Body of pancreas (tissue), 4 donors: ENCODE data around the gene PHACTR3. TPM values are rescaled to one million over a fixed set of nuclear protein-coding genes. Genes with fewer than 3 reads are reported as not detected.
A peak's percentile ranks its signal among the peaks of the same experiment; 100 is the strongest.

Experiments used
- ATAC-seq: fragments of 150-250 bp; one replicate; pipeline ENCODE4 v1.9.1; 2016
- DNase-seq, 4 donors: peaks; one replicate each; pipeline ENCODE4 v3.0.0-alpha.2; 2019
- H3K27ac ChIP-seq, 4 donors: fragments of 200-600 bp; sonication (generic); 1 replicate in 3 of 4; 2 replicates in 1 of 4; pipeline versions ENCODE4 v1.5.1 to v1.6.1; 2016 to 2019; ENCODE audit warnings: mild to moderate bottlenecking in 1 of 4, mixed read lengths in 1 of 4, moderate library complexity in 1 of 4
- H3K27me3 ChIP-seq, 2 donors: fragments of 200-600 bp; sonication (generic); one replicate each; pipeline ENCODE4 v1.6.0; 2016; ENCODE audit warnings: mild to moderate bottlenecking in 1 of 2
- H3K36me3 ChIP-seq, 2 donors: fragments of 200-600 bp; sonication (generic); replicated peaks in 1 of 2; 2 replicates each; pipeline ENCODE4 v1.5.1; 2016; ENCODE audit warnings: low read depth in 2 of 2; ENCODE audit not compliant: insufficient read depth in 1 of 2
- H3K4me1 ChIP-seq: fragments of 200-600 bp; sonication (generic); one replicate; pipeline ENCODE4 v1.6.0; 2016
- H3K4me3 ChIP-seq, 2 donors: fragments of 200-600 bp; sonication (generic); 1 replicate in 1 of 2; 2 replicates in 1 of 2; pipeline ENCODE4 v1.5.1; 2016 to 2019
- H3K9me3 ChIP-seq, 3 donors: fragments of 200-600 bp; sonication (generic); 1 replicate in 2 of 3; 2 replicates in 1 of 3; pipeline ENCODE4 v1.5.1; 2016
- CTCF ChIP-seq, 7 experiments: fragments of 450-650 bp in 4 of 7; fragments of 200-600 bp in 3 of 7; sonication (generic) in 3 of 7; IDR thresholded peaks; one replicate each; pipeline ENCODE4 v1.5.1; 2016 to 2019; ENCODE audit warnings: antibody characterized with exemption in 7 of 7
- POLR2A ChIP-seq, 3 donors: fragments of 450-650 bp; IDR thresholded peaks; one replicate each; pipeline ENCODE4 v1.6.1; 2016; ENCODE audit warnings: antibody characterized with exemption in 3 of 3, mild to moderate bottlenecking in 2 of 3
- WGBS, 2 donors: methylation state at CpG; one replicate each; pipeline ENCODE4 v1.1.5; 2017; 5-methylcytosine and 5-hydroxymethylcytosine counted together
- intact Hi-C: fragments of 100-400 bp; cut with DNase I; formaldehyde crosslinking; loops from one replicate; pipeline ENCODE4 v1.15.1; 2023
- total RNA-seq, 2 donors: library from RNA; depleted of rRNA; stranded (reverse); fragments of >200 nt; gene quantifications; one replicate each; pipeline ENCODE4 v1.1.0, GENCODE V29; 2016

Gene PHACTR3
- total RNA-seq, 2 donors from 2014 or later: 0.52 to 0.66 TPM

DNA sequence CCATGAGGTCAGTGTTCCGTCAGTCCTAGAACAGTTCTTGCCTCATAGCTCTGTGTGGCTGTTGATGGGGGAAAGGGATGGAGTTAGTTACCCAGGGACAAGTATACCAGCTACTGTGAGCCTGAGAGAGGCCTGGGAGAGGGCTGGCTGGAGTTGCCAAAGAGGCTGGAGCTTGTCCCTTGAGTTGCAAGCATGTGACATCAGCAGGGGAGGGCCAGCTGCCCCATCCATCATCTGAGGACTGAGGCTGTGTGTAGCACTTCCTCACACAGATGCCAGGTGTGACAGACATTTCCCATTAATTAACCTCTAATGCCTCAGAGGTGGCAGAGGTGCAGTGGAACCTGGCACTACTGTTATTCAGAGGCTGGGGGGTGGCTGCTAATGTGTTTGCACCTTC lies 131.6 kb downstream of the PHACTR3 start:
- ATAC-seq (peak; percentile 56), DNase-seq (peak in 3 of 4 donors; percentile 31 to 39 (median 34))
- no peaks in the 10 kb centered on the region for H3K9me3 ChIP-seq
- 38 to 45% methylated on average over 1 of the region's 1 CpG for WGBS, 2 donors
- no peaks in the 10 kb centered on the region for H3K27me3 ChIP-seq
- TF ChIP-seq POLR2A (IDR thresholded peaks at IDR 0.05) (no peak), CTCF (IDR thresholded peaks at IDR 0.05) (no peak)
- no peak overlapping the region for H3K4me3 ChIP-seq
- no peaks in the 10 kb centered on the region for H3K36me3 ChIP-seq
- no peak overlapping the region for H3K27ac ChIP-seq
- peaks cover 4% of the 10 kb centered on the region for H3K4me1 ChIP-seq
- intact Hi-C loops: no loop called here

- H3K36me3 ChIP-seq: no peaks in the 10 kb centered on the region
- no peaks in the 10 kb centered on the region for H3K27me3 ChIP-seq
- H3K9me3 ChIP-seq: no peaks in the 10 kb centered on the region
- DNase-seq (no peak), ATAC-seq (no peak)
- H3K27ac ChIP-seq: no peak overlapping the region
- no peak for TF ChIP-seq CTCF (IDR thresholded peaks at IDR 0.05)
- TF ChIP-seq POLR2A (IDR thresholded peaks at IDR 0.05): no peak
- H3K4me3 ChIP-seq: no peak overlapping the region
- WGBS, 2 donors: 39 to 60% methylated on average over 4 to 10 of the region's 10 CpGs
- peaks cover 4% of the 10 kb centered on the region for H3K4me1 ChIP-seq
- intact Hi-C loops: no loop called here
Observed at GRCh38 chr20:59736366-59736765, 132.0 kb downstream of the PHACTR3 start.

- Histone ChIP-seq H3K36me3 (no peaks in the 10 kb centered on the region), H3K4me3 (no peak overlapping the region), H3K27me3 (no peaks in the 10 kb centered on the region), H3K9me3 (no peaks in the 10 kb centered on the region), H3K27ac (no peak overlapping the region), H3K4me1 (peaks cover 4% of the 10 kb centered on the region)
- intact Hi-C loops: no loop called here
- WGBS, 2 donors: 53 to 55% methylated on average over 16 of the region's 16 CpGs
- no peak for DNase-seq
- ATAC-seq: no peak
- no peak for TF ChIP-seq CTCF (IDR thresholded peaks at IDR 0.05)
- TF ChIP-seq POLR2A (IDR thresholded peaks at IDR 0.05): no peak
Observed at GRCh38 chr20:59737073-59737666, 132.8 kb downstream of the PHACTR3 start.

DNA sequence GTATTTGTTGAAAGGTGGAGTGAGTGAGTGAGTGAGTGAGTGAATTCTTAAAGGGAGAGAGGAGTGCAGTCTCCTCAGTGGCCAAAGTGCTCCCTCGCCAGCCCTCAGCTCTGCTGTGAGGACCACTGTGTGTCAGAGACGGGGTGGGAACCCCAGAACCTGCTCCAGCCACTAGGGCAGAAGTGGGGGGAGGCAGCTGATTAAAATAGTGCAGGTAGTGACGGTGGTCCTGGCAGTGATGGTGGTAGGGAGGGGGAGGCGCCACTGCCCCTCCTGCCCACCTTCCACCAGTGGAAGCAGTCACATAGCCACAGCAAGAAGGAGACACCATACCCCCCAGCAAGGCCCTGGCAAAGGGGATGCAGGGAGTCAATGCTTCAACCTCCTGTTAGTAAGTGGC lies 133.5 kb downstream of the PHACTR3 start:
- Histone ChIP-seq H3K36me3 (no peaks in the 10 kb centered on the region), H3K27me3 (no peaks in the 10 kb centered on the region), H3K4me1 (peaks cover 4% of the 10 kb centered on the region), H3K4me3 (no peak overlapping the region), H3K27ac (no peak overlapping the region), H3K9me3 (no peaks in the 10 kb centered on the region)
- ATAC-seq (no peak), DNase-seq (no peak)
- intact Hi-C loops: no loop called here
- TF ChIP-seq POLR2A (IDR thresholded peaks at IDR 0.05): no peak
- TF ChIP-seq CTCF (IDR thresholded peaks at IDR 0.05): no peak
- WGBS, 2 donors: 22 to 41% methylated on average over 4 of the region's 4 CpGs

DNA sequence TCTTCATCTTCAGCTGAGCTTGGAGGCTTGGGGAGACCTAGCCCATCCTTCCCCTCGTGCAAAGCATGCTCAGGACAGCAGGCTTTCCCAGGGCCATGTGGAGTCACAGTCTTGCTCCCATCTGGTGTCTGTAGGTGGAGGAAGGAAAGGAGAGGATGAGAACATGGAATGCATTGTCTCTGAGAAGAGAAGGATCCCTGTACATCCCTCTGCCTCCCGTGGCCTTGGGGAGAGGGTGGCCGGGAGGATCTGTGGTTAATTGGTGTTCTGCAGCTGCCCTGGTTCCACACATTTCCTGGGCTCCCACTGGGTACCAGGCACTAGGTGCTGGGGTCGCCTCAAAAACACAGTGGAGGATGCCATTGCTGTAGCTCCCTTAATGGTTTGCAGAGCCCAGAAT lies 134.5 kb downstream of the PHACTR3 start:
- H3K27me3 ChIP-seq: no peaks in the 10 kb centered on the region
- DNase-seq (no peak), ATAC-seq (no peak)
- no peaks in the 10 kb centered on the region for H3K36me3 ChIP-seq
- 26 to 30% methylated on average over 4 of the region's 4 CpGs for WGBS, 2 donors
- H3K9me3 ChIP-seq: no peaks in the 10 kb centered on the region
- no peak overlapping the region for H3K27ac ChIP-seq
- H3K4me3 ChIP-seq: no peak overlapping the region
- TF ChIP-seq CTCF (IDR thresholded peaks at IDR 0.05) (no peak), POLR2A (IDR thresholded peaks at IDR 0.05) (no peak)
- intact Hi-C loops: no loop called here
- peaks cover 4% of the 10 kb centered on the region for H3K4me1 ChIP-seq
